Neutrophil (primary cell): ENCODE results near the gene CELF2.

Experiments
- H3K27ac ChIP-seq: fragments of 200-600 bp; sonication (generic); 2 replicates; pipeline ENCODE4 v1.5.1; 2016; ENCODE audit warnings: mild to moderate bottlenecking, moderate library complexity
- H3K27me3 ChIP-seq: fragments of 200-600 bp; sonication (generic); 2 replicates; pipeline ENCODE4 v1.6.0; 2016; ENCODE audit warnings: mild to moderate bottlenecking
- H3K36me3 ChIP-seq: fragments of 200-600 bp; sonication (generic); 2 replicates; pipeline ENCODE4 v1.5.1; 2017
- H3K4me1 ChIP-seq, 2 experiments: fragments of 200-600 bp in 1 of 2; sonication (generic) in 1 of 2; 1 replicate in 1 of 2; 2 replicates in 1 of 2; pipeline versions ENCODE4 v1.5.1 to v1.6.1; 2013 to 2016; ENCODE audit warnings: low read depth in 1 of 2, low read length in 1 of 2, mild to moderate bottlenecking in 1 of 2, moderate library complexity in 1 of 2; ENCODE audit not compliant: control insufficient read depth in 1 of 2, insufficient read depth in 1 of 2
- H3K4me3 ChIP-seq, 2 experiments: fragments of 200-600 bp in 1 of 2; sonication (generic) in 1 of 2; 1 replicate in 1 of 2; 2 replicates in 1 of 2; pipeline ENCODE4 v1.5.1; 2013 to 2016; ENCODE audit warnings: low read depth in 1 of 2, low read length in 1 of 2, mild to moderate bottlenecking in 1 of 2, moderate library complexity in 1 of 2
- H3K9me3 ChIP-seq: fragments of 200-600 bp; sonication (generic); 2 replicates; pipeline ENCODE4 v1.5.1; 2016
- CTCF ChIP-seq: fragments of 200-600 bp; sonication (generic); IDR thresholded peaks from 2 replicates; pipeline ENCODE4 v1.5.1; 2016; ENCODE audit warnings: antibody characterized with exemption

CELF2 gene

GRCh38 chr10:10977226-10977956, 40.3 kb upstream of the CELF2 start:
- TF ChIP-seq CTCF: no peak
- no peaks in the 10 kb centered on the region for H3K9me3 ChIP-seq
- H3K4me3 ChIP-seq: no peak overlapping the region
- H3K27me3 ChIP-seq: peaks cover 38% of the 10 kb centered on the region
- no peaks in the 10 kb centered on the region for H3K4me1 ChIP-seq
- no peak overlapping the region for H3K27ac ChIP-seq
- no peaks in the 10 kb centered on the region for H3K36me3 ChIP-seq

DNA sequence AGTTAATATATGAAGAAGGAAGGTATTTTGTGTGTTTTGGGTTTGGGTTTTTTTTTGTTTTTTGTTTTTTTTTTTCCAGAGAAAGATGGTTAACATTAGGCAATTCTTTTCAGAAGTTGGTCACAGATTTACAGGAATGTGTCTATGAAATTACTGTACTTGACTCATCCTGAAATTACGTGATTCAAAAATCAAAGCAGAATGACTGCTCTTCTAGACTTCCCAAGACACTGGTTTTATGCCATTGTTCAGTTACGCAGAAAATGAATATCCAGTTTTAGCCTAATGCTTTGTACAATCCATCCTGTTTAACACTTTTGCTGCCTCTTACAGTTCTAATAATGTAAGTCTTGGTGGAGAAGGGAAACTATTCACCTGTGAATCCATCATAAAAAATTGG, 39.7 kb upstream of the CELF2 start:
- H3K9me3 ChIP-seq: no peaks in the 10 kb centered on the region
- H3K4me3 ChIP-seq: no peak overlapping the region
- H3K4me1 ChIP-seq: no peaks in the 10 kb centered on the region
- H3K27me3 ChIP-seq: peaks cover 38% of the 10 kb centered on the region
- no peaks in the 10 kb centered on the region for H3K36me3 ChIP-seq
- no peak overlapping the region for H3K27ac ChIP-seq
- TF ChIP-seq CTCF: no peak

DNA sequence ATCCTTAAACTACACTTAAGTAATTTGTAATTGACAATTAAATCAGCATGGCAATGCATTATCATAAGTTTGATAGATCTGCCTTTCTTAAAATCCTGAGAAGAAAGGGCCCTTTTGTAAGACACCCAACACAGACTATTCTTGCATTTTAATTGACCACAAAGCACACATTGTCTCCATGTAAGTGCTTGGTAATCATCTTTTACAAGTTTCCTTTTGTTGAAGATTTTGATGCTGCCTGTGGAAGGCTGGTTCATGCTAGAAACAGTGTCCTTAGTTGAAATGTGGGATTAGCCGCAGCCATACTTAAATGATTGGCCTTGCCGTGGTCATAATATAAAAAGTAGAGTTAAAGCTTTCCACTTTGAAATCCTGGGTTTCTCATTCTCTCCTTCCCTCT, 32.3 kb upstream of the CELF2 start:
- H3K4me1 ChIP-seq: no peaks in the 10 kb centered on the region
- H3K27me3 ChIP-seq: no peaks in the 10 kb centered on the region
- no peaks in the 10 kb centered on the region for H3K9me3 ChIP-seq
- no peak for TF ChIP-seq CTCF
- H3K4me3 ChIP-seq: no peak overlapping the region
- H3K27ac ChIP-seq: no peak overlapping the region
- H3K36me3 ChIP-seq: no peaks in the 10 kb centered on the region

GRCh38 chr10:10986606-10987005, 31.1 kb upstream of the CELF2 start:
- Histone ChIP-seq H3K36me3 (no peaks in the 10 kb centered on the region), H3K4me3 (no peak overlapping the region), H3K27me3 (no peaks in the 10 kb centered on the region), H3K4me1 (no peaks in the 10 kb centered on the region), H3K9me3 (no peaks in the 10 kb centered on the region), H3K27ac (no peak overlapping the region)
- no peak for TF ChIP-seq CTCF

DNA sequence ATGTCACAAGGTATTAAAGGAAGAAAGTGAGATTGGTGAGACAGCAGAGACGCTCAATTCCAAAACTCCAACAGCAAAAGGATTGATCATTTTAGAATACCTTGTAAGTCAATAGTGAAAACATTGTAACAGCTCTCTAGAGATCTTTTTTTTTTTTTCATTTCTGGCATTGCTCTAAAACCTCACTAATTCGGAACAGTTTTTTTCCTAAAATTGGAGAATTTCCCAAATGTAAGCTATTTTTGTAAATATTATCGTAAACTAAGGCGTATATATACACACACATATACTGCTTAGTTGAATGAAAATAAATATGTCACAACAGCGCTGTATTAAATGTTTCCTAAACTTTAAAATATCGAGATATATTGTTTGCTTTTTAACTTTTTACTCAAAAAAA, 30.6 kb upstream of the CELF2 start:
- TF ChIP-seq CTCF: no peak
- no peak overlapping the region for H3K27ac ChIP-seq
- H3K4me1 ChIP-seq: no peaks in the 10 kb centered on the region
- H3K4me3 ChIP-seq: no peak overlapping the region
- H3K9me3 ChIP-seq: no peaks in the 10 kb centered on the region
- H3K27me3 ChIP-seq: no peaks in the 10 kb centered on the region
- H3K36me3 ChIP-seq: no peaks in the 10 kb centered on the region
